Ishikawa (cell line): ENCODE measurements around the gene SMPD3.

Source experiments
- CEBPB ChIP-seq: IDR thresholded peaks from 2 replicates; pipeline ENCODE4 v1.6.1; 2012
- EGR1 ChIP-seq: IDR thresholded peaks from 2 replicates; pipeline ENCODE4 v1.6.1; 2012
- EP300 ChIP-seq: IDR thresholded peaks from 2 replicates; pipeline ENCODE4 v1.6.1; 2012; ENCODE audit warnings: borderline replicate concordance
- FOXM1 ChIP-seq: IDR thresholded peaks from 2 replicates; pipeline ENCODE4 v1.6.1; 2012; ENCODE audit warnings: low read depth, borderline replicate concordance
- MAX ChIP-seq: IDR thresholded peaks from 2 replicates; pipeline ENCODE4 v1.6.1; 2012
- NFIC ChIP-seq: IDR thresholded peaks from 2 replicates; pipeline ENCODE4 v1.6.1; 2012
- RAD21 ChIP-seq: IDR thresholded peaks from 2 replicates; pipeline ENCODE4 v1.6.1; 2012; ENCODE audit warnings: low read depth
- REST ChIP-seq: IDR thresholded peaks from 2 replicates; pipeline ENCODE4 v1.6.1; 2012; ENCODE audit warnings: low read depth, mild to moderate bottlenecking
- TAF1 ChIP-seq: IDR thresholded peaks from 2 replicates; pipeline ENCODE4 v1.6.1; 2012; ENCODE audit warnings: low read depth, mild to moderate bottlenecking
- TCF12 ChIP-seq: IDR thresholded peaks from 2 replicates; pipeline ENCODE4 v1.6.1; 2012; ENCODE audit warnings: low read depth
- TEAD4 ChIP-seq: IDR thresholded peaks from 2 replicates; pipeline ENCODE4 v1.6.1; 2012
- USF1 ChIP-seq: IDR thresholded peaks from 2 replicates; pipeline ENCODE4 v1.6.1; 2012
- YY1 ChIP-seq: IDR thresholded peaks from 2 replicates; pipeline ENCODE4 v1.6.1; 2012; ENCODE audit warnings: low read depth
- ZBTB7A ChIP-seq: IDR thresholded peaks from 2 replicates; pipeline ENCODE4 v1.6.1; 2012; ENCODE audit warnings: low read depth

The SMPD3 gene

GRCh38 chr16:68403177-68403576 is 45.1 kb downstream of the SMPD3 start:
- TF ChIP-seq FOXM1 (no peak), CEBPB (no peak), TAF1 (no peak), EP300 (no peak), MAX (no peak), YY1 (no peak), NFIC (no peak), USF1 (no peak), ZBTB7A (no peak), TEAD4 (no peak)

- no peak for TF ChIP-seq FOXM1
- no peak for TF ChIP-seq EP300
- TF ChIP-seq RAD21, result no peak
- no peak for TF ChIP-seq YY1
- no peak for TF ChIP-seq USF1
- no peak for TF ChIP-seq MAX
- no peak for TF ChIP-seq CEBPB
- TF ChIP-seq NFIC, result no peak
Measured at GRCh38 chr16:68402748-68403040, 45.6 kb downstream of the SMPD3 start.

GRCh38 chr16:68401871-68402747 is 46.2 kb downstream of the SMPD3 start:
- TF ChIP-seq EGR1 (no peak), REST (no peak), FOXM1 (no peak), TEAD4 (no peak), RAD21 (no peak), MAX (no peak), TCF12 (no peak)

- no peak for TF ChIP-seq USF1
- TF ChIP-seq EGR1, result no peak
- no peak for TF ChIP-seq REST
- no peak for TF ChIP-seq TAF1
- TF ChIP-seq RAD21, result no peak
- no peak for TF ChIP-seq CEBPB
- no peak for TF ChIP-seq EP300
- TF ChIP-seq YY1, result no peak
- no peak for TF ChIP-seq ZBTB7A
- no peak for TF ChIP-seq FOXM1
Measured at GRCh38 chr16:68400924-68401460, 47.3 kb downstream of the SMPD3 start.

GRCh38 chr16:68400083-68400923 is 48.0 kb downstream of the SMPD3 start:
- TF ChIP-seq EP300, result no peak
